HG03558 (cell line): ENCODE results near the gene SPATS2L.

ENCODE experiments used
- ATAC-seq: cut with Tn5 transposase; IDR thresholded peaks from one replicate; pipeline ENCODE4 v1.9.1; 2021; ENCODE audit warnings: moderate number of reproducible peaks; ENCODE audit not compliant: unreplicated experiment; ENCODE audit errors: extremely low read depth

SPATS2L gene

GRCh38 chr2:200399636-200400035, 93.1 kb downstream of the SPATS2L start:
- ATAC-seq: no peak

GRCh38 chr2:200403814-200404213, 97.3 kb downstream of the SPATS2L start:
- no peak for ATAC-seq

- ATAC-seq: no peak
Measured at GRCh38 chr2:200404615-200405014, 98.1 kb downstream of the SPATS2L start.

- peak; percentile 46 for ATAC-seq
Measured at GRCh38 chr2:200405599-200406298, 99.3 kb downstream of the SPATS2L start.

- ATAC-seq: no peak
Measured at GRCh38 chr2:200406379-200406778, 99.9 kb downstream of the SPATS2L start.

GRCh38 chr2:200408428-200409316, 102.2 kb downstream of the SPATS2L start:
- ATAC-seq: no peak

GRCh38 chr2:200411831-200412230, 105.3 kb downstream of the SPATS2L start:
- no peak for ATAC-seq

GRCh38 chr2:200414367-200414766, 107.9 kb downstream of the SPATS2L start:
- no peak for ATAC-seq

GRCh38 chr2:200415455-200415854, 109.0 kb downstream of the SPATS2L start:
- no peak for ATAC-seq

- no peak for ATAC-seq
Measured at GRCh38 chr2:200416878-200417277, 110.4 kb downstream of the SPATS2L start.

- no peak for ATAC-seq
Measured at GRCh38 chr2:200417366-200417765, 110.9 kb downstream of the SPATS2L start.

GRCh38 chr2:200418399-200418798, 111.9 kb downstream of the SPATS2L start:
- no peak for ATAC-seq

GRCh38 chr2:200419325-200419724, 112.8 kb downstream of the SPATS2L start:
- ATAC-seq: no peak

- no peak for ATAC-seq
Measured at GRCh38 chr2:200421270-200421669, 114.8 kb downstream of the SPATS2L start.

GRCh38 chr2:200422071-200422470, 115.6 kb downstream of the SPATS2L start:
- no peak for ATAC-seq

GRCh38 chr2:200422532-200423261, 116.2 kb downstream of the SPATS2L start:
- no peak for ATAC-seq

GRCh38 chr2:200423541-200423940, 117.0 kb downstream of the SPATS2L start:
- ATAC-seq: no peak

GRCh38 chr2:200425026-200425821, 118.7 kb downstream of the SPATS2L start:
- ATAC-seq: no peak

GRCh38 chr2:200426754-200427153, 120.3 kb downstream of the SPATS2L start:
- ATAC-seq: no peak
